NCI-H524 treated with DMSO at 0.1 percent for 48 hours (cell line): ENCODE results near the gene BFSP1.

Experiments used
- DNase-seq: peaks from one replicate; lab custom pipeline; 2025; lab: John Stamatoyannopoulos, UW

The BFSP1 gene

DNA sequence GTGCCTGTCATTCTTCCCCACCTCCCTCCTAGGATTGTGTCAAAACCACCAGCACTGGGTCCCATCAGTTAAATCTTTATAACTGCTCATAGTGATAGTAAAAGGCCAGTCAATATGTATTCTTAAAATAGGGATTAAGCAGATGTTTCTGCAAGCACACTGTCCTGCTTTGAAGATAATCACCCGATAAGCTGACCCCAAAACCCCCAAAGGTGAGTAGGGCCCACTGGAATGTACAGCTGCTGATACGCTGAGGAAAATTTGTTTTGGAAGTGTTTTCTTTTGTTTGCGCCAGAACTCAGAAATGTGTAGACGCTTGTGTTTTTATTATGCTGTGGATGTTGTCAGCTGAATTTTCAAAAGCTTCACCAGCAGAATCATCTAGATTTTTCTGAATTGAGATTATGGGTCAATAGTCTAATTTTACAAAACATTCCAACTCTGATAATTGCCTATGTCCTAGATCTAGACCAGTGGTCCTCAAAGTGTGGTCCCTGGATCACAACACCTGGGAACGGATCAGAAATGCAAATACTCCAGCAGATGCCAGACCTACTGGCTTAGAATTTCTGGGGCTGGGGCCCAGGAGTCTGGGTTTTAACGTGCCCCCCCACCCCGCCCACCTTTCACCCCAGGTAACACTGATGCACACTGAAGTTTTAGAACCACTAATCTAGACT is 11.4 kb downstream of the BFSP1 start:
- no peak for DNase-seq

DNA sequence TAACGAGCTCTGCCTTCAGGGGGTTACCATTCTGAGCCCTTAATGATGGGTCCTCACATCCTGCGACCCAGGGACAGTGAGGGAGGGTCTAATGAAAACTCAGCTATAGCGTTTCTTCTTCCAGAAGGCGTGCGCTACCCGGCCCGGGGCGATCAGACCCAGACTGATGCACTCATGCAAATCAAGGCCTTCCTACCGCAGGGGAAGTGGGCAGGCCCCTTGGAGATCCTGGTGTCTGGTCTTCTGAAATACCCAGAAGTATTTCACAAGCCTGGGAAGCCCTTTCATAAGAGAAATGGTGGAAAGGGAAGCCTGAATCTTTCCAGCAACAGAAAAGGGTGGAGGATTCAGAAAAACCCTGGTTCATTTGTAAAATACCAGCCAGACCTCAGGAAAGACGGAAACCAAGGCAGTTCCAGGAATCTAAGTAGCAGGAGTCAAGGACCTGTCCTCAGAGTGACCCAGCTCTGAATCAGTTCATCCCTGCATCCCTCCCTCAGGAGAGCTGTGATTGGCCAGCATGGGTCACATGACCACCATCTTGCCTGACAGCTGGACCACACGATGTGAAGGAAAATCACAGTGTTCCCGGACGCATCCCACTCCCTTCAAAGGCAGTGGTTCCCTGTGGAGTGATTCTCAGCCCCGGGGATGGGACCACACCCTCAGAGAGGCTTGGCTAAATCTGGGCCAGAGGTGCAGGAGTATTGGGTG is 12.7 kb downstream of the BFSP1 start:
- DNase-seq: no peak

DNA sequence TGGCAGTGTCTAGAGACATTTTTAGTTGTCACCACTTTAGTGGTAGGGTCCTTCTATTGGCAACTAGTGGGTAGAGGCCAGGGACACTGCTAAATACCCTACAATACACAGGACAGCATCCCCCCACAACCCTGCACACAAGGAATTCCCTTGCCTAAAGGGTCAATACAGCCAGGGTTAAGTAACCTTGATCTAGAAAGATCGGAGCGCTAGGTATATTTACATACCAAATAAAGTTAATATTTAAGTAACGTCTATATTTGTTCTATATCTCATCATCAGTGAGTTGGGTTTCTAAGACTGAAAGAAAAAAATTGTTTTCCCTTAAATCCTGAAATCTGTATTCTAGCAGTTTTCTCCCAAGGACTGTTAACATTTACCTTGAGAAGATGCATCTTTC is 16.1 kb downstream of the BFSP1 start:
- no peak for DNase-seq

DNA sequence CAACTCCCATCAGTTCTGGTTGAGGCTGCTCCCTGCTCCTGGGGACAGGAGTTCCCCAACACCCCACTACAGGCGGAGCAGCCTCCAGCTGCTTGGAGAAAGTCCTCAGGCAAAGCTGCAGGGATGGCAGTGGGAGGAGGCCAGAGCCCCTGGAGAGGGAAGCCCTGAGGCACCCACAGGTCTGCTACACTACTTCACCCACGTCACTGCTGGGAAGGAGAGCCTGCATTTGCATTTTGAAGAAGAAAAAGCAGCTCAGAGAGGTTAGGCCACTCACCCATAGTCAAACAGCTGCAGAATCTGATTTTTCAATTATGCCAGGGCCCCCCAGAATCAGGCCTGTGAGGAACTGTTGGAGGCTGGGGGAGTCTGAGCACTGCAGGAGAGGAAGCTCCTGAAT is 17.2 kb downstream of the BFSP1 start:
- DNase-seq: no peak

DNA sequence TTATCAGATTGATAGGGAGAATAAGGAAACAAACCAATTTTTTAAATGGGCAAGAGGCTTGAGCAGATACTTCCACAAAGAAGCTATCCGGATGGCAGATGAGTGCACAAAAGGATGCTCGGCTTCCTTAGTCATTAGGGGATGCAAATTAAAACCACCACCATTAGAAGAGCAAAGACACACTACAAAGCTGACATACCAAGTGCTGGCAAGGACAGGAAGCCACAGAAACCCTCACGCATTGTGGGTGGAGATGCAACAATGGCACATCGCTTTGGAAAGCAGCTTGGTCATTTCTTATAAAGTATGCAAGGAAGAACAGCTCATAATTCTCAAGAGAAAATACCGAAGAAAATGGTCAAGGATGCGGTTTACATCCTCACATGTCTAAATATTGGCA is 19.8 kb downstream of the BFSP1 start:
- no peak for DNase-seq

DNA sequence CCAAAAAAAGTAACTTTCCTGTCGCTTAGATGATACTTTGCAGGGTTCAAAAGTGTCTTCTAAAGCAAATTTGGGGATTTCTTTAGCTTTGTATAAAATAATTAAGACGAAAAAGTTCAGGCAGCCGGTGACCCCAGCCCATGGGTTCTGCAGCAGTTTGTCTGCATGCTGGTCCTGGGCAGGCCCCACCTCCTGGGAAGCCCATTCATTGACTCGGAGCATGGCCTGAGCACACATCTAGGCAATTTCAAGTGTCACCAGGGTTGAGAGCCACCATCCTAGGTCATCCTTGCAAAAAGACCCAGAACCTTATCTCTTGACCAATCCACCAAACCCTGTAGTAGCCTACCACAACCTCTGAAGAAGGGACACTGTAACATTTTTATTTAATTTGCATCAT is 20.6 kb downstream of the BFSP1 start:
- no peak for DNase-seq

DNA sequence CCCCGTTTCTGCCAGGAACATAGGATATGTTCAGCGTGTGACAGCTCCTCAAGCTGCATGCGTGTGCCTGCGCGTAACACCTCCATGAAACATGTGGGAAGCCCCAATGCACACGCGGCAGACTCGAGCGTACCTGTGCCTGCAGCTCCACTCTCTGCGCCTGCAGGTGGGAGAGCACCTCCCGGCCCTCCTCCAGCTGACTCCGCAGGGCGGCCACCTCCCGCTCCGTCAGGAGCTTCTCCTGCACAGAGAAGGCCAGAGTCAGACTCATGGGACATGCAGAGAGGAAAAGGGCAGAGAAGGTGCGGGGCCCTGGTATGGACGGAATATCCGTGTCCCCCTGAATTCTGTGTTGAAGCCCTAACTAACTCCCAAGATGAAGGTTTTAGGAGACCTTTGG is 22.4 kb downstream of the BFSP1 start:
- no peak for DNase-seq

DNA sequence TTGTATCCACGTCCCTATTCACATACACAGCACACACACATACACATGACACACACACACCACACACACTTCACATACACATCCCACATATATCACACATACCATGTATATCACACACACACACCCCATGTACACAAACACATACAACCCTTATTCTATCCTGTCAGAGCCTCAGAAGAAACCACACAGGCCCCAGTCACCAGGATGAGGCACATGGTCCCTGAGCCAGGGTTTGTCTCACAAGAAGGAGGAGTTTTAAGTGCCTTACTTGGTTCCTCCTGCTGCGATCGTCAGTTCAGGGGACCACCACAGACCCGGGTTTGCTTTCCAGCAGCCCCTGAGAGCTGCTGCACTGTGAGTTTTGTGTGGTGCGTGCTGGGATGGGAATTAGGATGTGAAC is 23.6 kb downstream of the BFSP1 start:
- DNase-seq: no peak

DNA sequence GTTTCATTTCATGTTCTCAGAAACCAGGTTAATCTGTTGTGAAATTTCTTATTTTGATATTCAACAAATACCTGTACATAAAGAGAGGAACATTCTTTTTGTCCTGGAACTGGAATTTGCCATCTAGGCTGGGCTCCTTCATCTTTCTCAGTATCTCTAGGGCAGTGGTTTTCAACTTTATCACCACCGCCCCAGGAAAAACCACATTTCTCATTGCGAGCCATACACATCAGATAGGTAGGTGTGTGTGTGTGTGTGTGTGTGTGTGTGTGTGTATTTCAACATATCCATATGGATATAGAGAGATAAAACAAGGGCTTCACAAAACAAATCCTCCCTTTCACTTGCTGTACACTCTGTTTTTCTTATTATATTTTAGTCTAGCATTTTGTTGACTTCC is 24.1 kb downstream of the BFSP1 start:
- no peak for DNase-seq

DNA sequence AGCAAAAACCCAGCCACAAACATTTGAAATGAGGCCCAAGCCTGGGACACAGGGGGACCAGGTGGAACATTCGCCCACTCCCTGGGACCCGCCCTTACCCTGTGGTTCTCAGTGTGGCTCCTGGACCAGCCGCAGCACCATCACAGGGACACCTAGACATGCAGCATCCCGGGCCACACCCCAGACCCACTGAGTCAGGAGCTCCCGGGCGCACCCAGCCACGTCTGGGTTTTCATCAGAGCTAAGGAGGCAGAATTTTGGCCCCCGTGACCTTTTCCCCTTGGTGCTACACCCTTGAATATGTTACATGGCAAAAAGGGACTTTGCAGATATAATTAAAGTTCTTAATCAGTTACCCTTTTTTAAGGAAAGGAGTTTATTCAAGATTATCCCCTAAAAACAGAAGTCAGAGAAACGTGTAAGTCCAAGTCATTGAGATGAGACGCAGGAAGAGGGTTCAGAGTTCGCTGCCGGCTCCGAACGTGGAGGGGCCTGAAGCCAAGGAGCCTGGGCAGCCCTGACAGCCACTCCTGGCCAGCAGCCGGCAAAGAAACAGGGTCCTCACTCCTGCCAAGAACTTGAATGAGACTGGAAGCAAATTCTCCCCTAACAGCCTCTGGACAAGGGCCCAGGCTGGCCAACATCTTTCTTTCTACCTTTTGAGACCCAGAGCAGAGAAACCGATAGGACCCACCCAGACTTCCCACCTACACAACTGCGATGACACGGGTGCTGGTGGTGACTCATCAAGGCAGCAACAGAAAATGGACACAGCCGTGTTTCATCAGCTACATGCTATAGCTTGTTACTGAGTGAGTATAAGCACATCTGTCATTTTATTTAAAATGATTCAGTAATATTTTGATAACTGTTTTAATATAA is 25.3 kb downstream of the BFSP1 start:
- DNase-seq: no peak

DNA sequence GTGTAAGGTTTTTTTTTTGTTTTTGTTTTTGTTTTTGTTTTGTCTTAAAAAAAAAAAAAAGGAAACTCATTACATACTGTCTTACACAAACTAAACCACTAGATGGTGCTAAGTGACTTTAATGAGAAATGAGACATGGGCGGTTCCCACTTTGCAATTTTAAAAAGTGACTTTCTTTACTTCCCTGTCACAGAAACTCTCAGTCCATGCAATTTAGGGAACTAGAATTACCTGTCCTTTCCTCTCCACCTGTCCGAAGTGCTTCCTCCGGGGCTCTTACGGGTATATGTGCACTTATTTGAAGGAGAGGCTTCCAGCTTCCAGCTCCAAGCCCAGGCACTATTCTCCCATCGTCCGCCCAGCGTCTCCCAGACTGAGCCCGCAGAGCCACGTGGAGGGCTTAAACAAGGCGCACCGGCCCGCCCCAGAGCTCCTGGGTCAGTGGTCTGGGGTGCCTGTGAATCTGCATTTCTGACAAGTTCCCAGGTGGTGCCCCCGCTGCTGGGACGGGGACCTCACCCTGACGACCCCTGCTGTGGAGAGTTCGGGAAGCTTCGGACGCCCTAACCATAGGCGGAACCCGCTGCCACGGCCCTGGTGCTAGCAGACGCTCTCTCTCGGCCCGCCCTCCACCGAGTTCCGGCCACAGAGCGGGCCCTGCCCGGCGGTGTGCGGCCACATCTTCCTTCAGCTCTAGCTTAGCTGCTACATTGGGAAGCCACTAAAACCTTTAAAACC is 26.1 kb downstream of the BFSP1 start:
- DNase-seq: no peak

DNA sequence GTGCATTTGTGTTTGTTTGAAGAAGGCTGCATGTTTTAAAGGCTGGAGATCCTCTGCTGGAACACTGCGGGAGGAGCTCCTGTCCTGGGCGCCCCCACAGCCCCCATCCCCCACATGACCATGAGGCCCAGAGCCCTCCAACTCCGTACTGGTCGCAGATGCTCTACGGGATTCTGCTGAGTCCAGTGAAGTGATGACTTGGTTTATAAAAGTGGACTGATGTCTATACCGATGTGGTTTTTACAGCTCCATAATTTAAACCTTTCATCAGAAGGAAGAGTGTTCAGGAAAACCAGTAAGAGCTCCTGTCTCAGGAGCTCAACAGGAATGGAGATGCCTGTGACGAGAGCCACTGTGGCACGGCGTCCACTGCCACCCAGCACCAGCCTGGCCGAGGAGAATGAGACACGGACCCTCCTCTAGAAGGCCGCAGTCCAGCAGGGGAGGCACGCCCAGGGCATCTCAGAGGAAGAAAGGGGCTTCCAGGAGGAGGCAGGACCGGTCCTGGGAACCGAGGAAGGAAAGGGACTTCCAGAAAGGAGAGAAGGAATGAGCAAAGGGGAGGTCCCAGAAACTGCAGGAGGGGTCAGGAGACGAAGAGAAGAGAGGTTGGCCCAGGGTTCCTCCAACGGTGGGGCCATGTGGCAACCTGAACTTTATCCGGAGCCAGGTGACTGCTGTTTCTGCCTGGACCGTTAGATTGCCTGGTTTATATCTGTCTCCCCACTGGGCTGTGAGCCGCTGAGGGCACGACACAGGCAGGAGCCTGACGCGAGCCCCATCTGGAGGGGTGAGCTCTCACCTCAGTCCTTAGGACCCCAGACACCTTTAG is 26.9 kb downstream of the BFSP1 start:
- DNase-seq: no peak

DNA sequence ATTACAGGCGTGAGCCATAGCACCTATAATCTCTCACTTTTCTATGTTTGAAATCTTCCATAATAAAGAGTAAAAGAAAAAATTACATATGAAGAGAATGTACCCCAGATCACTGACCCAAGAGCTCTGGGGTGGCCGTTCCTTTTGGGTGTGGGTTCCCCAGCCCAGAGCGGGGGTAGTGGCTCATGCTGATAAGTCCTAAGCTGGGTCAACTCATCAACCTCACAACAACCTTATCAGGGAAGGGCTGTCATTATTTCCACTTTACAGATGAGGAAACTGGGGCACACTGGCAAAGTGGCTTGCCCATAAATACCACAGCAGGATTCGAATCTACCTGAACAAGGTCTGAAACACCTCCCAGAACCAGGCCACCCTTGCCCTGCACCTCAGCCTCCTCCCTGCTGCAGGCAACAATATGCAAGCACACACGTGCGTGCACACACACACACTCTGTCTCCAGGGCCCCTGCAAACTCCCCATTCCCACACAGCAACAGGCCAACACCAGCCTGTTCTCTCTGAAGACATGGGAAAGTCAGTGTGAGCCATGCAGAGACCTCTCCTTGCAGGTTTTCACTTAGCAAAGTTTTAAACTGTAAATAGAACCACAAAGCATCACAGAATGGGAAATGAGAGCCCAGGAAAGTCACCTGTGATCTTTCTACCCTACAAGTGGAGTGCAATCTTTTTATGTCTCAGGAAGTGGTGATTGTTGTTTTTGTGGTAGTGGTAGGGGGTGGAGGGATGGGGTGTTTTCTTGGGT is 27.7 kb downstream of the BFSP1 start:
- no peak for DNase-seq

DNA sequence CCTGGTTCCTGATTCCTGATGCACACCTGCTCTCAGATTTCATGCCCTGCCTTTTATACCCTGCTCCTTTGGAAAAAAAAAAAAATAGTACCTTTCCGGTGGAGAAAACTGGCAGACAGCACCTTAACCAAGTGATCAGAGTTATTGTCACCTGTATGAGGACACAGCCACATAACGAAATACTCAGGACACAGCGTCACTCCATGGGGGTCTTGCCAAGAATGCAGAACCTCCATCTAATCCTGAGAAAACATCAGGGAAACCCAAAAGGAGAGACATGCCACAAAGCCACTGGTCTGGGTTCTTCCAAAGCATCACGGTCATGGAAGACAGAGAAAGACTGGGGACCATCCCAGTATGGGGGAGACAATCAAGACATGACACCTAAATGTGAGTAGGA is 29.1 kb downstream of the BFSP1 start:
- DNase-seq: no peak

DNA sequence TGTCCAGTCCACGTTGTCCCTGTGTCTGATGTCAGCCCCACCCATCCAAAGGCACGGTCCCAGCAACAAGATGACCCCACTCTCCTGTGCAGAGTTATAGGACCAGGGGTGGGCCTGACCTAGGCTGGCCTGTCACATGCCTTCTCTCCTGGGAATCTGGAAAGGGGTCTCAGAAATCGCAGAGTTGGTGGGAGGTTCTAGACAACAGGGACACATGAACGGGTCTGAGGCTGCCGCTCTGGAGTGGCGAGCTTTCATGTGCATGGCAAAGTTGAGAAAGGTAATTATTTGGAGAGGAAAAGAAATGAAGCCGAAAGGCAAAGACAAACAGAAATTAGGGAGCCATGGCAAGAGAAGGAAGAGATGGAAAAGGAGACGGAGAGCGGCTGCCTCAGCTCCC is 29.5 kb downstream of the BFSP1 start:
- DNase-seq: no peak

DNA sequence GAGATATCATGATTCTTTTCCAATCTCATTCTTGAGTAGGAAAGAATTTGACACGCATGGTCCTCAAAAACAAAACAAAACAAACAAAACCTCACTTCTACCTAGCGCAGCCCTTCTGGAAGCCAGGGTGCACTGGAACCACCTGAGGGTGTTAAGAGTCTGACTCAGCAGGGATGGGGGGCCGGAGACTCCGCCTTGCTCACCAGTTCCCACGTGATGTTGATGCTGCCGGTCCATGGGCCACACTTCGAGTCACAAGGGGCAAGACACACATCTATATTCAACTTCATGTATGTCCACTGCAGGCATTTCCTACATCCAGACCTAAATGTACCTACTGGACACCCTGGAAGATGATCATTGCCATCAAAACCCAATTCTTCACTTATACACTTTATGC is 30.4 kb downstream of the BFSP1 start:
- no peak for DNase-seq

DNA sequence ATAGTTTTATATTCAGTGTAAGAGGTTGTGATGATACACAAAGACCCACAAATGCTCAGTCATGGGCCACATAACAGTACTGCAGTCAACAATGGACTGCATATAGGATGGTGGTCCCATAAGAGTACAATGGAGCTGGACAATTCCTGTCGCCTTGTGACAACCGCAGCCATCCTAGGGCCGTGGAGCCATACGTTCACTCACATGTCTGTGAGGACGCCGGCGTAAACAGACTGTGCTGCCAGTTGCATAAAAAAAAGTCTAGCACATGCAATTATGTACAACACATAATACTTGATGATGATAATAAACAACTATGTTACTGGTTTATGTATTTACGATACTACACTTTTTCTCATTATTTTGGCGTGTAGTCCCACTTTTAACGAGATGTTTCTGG is 30.9 kb downstream of the BFSP1 start:
- DNase-seq: no peak

DNA sequence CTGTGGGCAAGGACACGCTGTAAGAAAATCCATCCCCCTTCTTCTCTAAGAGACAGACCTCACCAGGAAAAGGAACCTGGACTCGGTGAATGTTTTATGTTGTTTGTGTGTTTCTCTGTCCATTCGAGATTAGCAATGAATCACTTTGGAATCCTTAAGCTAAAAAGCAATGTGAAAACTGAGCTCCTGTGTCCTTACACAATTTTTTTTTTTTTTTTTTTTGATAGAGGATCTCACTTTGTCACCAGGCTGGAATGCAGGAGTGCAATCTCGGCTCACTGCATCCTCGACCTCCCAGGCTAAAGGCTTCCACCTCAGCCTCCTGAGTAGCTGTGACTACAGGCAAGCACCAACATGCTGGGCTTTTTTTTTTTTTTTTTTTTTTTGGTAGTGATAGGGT is 32.1 kb downstream of the BFSP1 start:
- no peak for DNase-seq

DNA sequence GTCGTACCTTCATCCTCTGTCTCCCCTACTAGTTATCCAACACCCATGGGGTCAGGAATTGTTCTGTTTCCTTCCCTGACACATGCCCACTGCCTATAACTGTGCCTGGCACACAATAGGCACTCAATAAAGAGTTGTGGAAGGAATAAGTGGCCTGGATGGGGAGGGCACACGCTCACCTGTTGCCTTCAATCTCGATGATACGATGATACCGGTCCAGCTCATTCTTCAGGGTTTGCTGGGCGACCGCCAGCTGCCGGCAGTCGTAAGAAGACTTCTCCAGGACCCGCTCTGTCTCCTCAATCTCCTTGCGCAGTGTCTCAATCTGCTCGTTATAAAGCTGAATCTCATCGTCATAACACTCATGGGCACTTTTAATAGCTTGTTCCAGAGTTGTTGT is 32.5 kb downstream of the BFSP1 start:
- no peak for DNase-seq

DNA sequence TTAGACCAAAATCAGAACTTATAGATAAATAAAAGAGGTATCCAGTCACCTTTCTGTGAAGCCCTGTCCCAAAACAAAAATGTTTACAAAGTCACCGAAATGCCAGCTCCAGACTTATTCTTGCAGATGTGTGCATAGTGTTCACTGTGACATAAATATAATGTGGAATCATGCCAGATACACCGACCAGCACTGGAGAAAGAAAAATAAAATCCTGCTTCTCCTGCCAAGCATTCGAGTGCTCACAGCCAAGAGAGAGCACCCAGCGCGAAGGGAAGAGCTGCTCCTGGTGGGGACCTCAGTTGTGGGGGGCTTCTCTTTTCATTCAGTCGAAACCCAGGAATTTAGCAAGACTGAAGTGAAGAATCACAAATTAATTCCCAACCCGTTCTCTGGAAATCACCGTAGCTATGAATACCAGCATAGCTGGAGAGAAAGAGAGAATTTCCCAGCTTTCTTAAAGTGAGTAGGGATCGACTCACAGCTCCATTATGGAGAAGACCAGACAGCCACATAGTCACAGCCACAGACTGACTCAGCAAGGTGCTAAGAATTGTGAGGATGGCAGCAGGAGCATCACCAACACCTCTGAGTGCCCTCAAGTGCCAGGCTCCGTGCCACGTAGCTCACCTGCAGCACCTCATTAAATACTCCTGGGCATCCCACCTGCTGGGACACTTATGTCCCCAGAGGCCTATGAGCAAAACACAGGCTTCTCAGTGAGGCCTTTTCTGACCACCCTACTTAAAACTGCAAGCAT is 33.2 kb downstream of the BFSP1 start:
- no peak for DNase-seq
